Loucy (cell line): Measurements from ENCODE around the gene VPS26B.

Experiments
- H2AFZ ChIP-seq: fragments of 200-600 bp; sonication (generic); 2 replicates; pipeline ENCODE4 v1.6.0; 2016; ENCODE audit warnings: antibody characterized with exemption, mild to moderate bottlenecking, low read length, moderate library complexity
- H3F3A ChIP-seq: fragments of 200-600 bp; 2 replicates; pipeline ENCODE4 v1.6.0; 2016; ENCODE audit warnings: antibody characterized with exemption, low read depth, mild to moderate bottlenecking
- H3K27me3 ChIP-seq: fragments of 200-600 bp; sonication (generic); 2 replicates; pipeline ENCODE4 v1.6.1; 2014; ENCODE audit warnings: low read length, mild to moderate bottlenecking; ENCODE audit not compliant: insufficient read depth, poor library complexity, severe bottlenecking
- H3K36me3 ChIP-seq: fragments of 200-600 bp; sonication (generic); 2 replicates; pipeline ENCODE4 v1.6.1; 2016; ENCODE audit warnings: low read length; ENCODE audit not compliant: insufficient read depth
- H3K4me1 ChIP-seq: fragments of 200-600 bp; sonication (generic); 2 replicates; pipeline ENCODE4 v1.5.1; 2014; ENCODE audit warnings: low read length, mild to moderate bottlenecking; ENCODE audit not compliant: insufficient read depth, poor library complexity, severe bottlenecking
- H3K4me2 ChIP-seq: fragments of 200-600 bp; sonication (generic); 2 replicates; pipeline ENCODE4 v1.6.0; 2014; ENCODE audit warnings: antibody characterized with exemption, low read length, low read depth, mild to moderate bottlenecking; ENCODE audit not compliant: poor library complexity, severe bottlenecking
- H3K4me3 ChIP-seq: fragments of 200-600 bp; sonication (generic); 2 replicates; pipeline ENCODE4 v1.5.1; 2014; ENCODE audit warnings: low read length, mild to moderate bottlenecking, mixed read lengths; ENCODE audit not compliant: poor library complexity, severe bottlenecking
- H3K79me2 ChIP-seq: fragments of 200-600 bp; sonication (generic); 2 replicates; pipeline ENCODE4 v1.6.1; 2014; ENCODE audit warnings: low read length; ENCODE audit not compliant: insufficient read depth
- H3K9ac ChIP-seq: fragments of 200-600 bp; sonication (generic); 2 replicates; pipeline ENCODE4 v1.6.0; 2014; ENCODE audit warnings: mild to moderate bottlenecking, low read depth, low read length, moderate library complexity; ENCODE audit not compliant: poor library complexity, severe bottlenecking
- H3K9me2 ChIP-seq: fragments of 200-600 bp; sonication (generic); replicated peaks from 2 replicates; pipeline ENCODE4 v1.6.1; 2016; ENCODE audit warnings: low read depth, low read length, mixed read lengths
- H3K9me3 ChIP-seq: fragments of 200-600 bp; sonication (generic); 2 replicates; pipeline ENCODE4 v1.6.1; 2014; ENCODE audit warnings: mild to moderate bottlenecking, antibody characterized with exemption, low read length, low read depth; ENCODE audit not compliant: insufficient read depth
- H4K20me1 ChIP-seq: fragments of 200-600 bp; sonication (generic); 2 replicates; pipeline ENCODE4 v1.6.0; 2014; ENCODE audit warnings: antibody characterized with exemption, low read length, mild to moderate bottlenecking; ENCODE audit not compliant: insufficient read depth, poor library complexity, severe bottlenecking
- CTCF ChIP-seq: fragments of 200-600 bp; sonication (generic); conservative IDR thresholded peaks from 2 replicates; pipeline ENCODE4 v1.5.1; 2014; ENCODE audit warnings: mild to moderate bottlenecking, antibody characterized with exemption, low read length
- EZH2phosphoT487 ChIP-seq: fragments of 200-600 bp; IDR thresholded peaks from 2 replicates; pipeline ENCODE4 v1.6.1; 2018; ENCODE audit warnings: antibody characterized with exemption, mild to moderate bottlenecking, moderate library complexity, borderline replicate concordance

Gene VPS26B

DNA sequence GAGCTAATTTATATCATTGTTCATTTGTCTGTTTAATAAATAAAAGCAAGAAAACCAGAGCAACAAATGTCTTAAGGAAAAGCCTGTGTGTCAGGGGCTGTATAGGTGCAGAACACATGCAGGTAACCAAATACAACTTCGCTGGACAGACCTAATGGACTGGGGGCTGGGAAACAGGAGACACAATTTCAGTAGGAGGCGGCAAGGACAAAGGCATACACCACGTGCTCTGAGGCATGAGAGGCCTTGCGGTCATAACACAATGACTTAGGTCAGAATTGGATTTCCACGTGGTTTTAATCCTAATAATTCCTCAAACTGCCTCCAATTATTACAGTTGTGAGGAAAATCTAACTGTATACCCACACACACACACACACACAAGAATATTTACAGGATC, 43.0 kb downstream of the VPS26B start:
- Histone ChIP-seq H3K4me3 (no peak overlapping the region), H2AFZ (no peak overlapping the region), H3K9me3 (no peaks in the 10 kb centered on the region), H3K79me2 (peaks cover 12% of the 10 kb centered on the region; the same call in 1 of the 2 replicates), H3K27me3 (no peaks in the 10 kb centered on the region), H3K4me1 (peaks cover 74% of the 10 kb centered on the region), H3K9ac (no peak overlapping the region), H4K20me1 (no peaks in the 10 kb centered on the region), H3K9me2 (no peaks in the 10 kb centered on the region), H3K4me2 (no peak overlapping the region), H3K36me3 (no peaks in the 10 kb centered on the region), H3F3A (peaks cover under 1% of the 10 kb centered on the region; the same call in 1 of the 2 replicates)
- TF ChIP-seq EZH2phosphoT487 = no peak
- TF ChIP-seq CTCF = no peak

GRCh38 chr11:134267966-134268365, 43.5 kb downstream of the VPS26B start:
- H3K4me1 ChIP-seq = peaks cover 76% of the 10 kb centered on the region
- no peaks in the 10 kb centered on the region for H3K27me3 ChIP-seq
- H3K4me3 ChIP-seq = no peak overlapping the region
- H3K79me2 ChIP-seq = peaks cover 16% of the 10 kb centered on the region; the same call in 1 of the 2 replicates
- H3K9ac ChIP-seq = no peak overlapping the region
- no peaks in the 10 kb centered on the region for H4K20me1 ChIP-seq
- H3K9me3 ChIP-seq = no peaks in the 10 kb centered on the region
- TF ChIP-seq CTCF (no peak), EZH2phosphoT487 (no peak)
- H3F3A ChIP-seq = peaks cover 2% of the 10 kb centered on the region; the same call in 1 of the 2 replicates
- no peak overlapping the region for H2AFZ ChIP-seq
- no peaks in the 10 kb centered on the region for H3K36me3 ChIP-seq
- no peaks in the 10 kb centered on the region for H3K9me2 ChIP-seq
- no peak overlapping the region for H3K4me2 ChIP-seq

DNA sequence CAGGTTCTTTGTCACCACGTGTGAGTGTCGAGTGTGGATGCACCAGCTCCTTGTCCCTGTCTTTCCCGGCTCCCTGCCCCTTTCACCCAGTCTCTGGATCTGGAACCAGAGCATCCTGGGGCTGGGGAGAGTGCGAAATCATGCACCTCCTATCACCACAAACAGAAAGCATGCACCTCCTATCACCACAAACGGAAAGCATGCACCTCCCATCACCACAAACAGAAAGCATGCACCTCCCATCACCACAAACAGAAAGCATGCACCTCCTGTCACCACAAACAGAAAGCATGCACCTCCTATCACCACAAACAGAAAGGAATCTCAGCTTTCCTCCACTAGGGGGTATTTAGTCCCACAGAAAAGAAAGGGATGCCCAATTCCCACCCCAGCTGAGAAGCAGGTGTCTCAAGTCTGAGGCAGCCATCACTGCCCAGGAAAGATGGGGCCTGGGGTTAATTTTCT, 45.8 kb downstream of the VPS26B start:
- H3K4me3 ChIP-seq = peak overlapping the region; percentile 60
- TF ChIP-seq CTCF = peak; percentile 66
- no peak for TF ChIP-seq EZH2phosphoT487
- peaks cover 90% of the 10 kb centered on the region for H3K4me1 ChIP-seq
- H3K27me3 ChIP-seq = no peaks in the 10 kb centered on the region
- peaks cover 39% of the 10 kb centered on the region for H3K79me2 ChIP-seq
- H3K4me2 ChIP-seq = peak overlapping the region; percentile 89
- H3K9me3 ChIP-seq = no peaks in the 10 kb centered on the region
- peak overlapping the region; percentile 62 for H3K9ac ChIP-seq
- peaks cover 2% of the 10 kb centered on the region; the same call in 1 of the 2 replicates for H3F3A ChIP-seq
- no peaks in the 10 kb centered on the region for H3K36me3 ChIP-seq
- H3K9me2 ChIP-seq = no peaks in the 10 kb centered on the region
- H4K20me1 ChIP-seq = no peaks in the 10 kb centered on the region
- no peak overlapping the region for H2AFZ ChIP-seq
